HG02981 (cell line): ENCODE results near the gene S100P.

Source experiments
- ATAC-seq: cut with Tn5 transposase; IDR thresholded peaks from one replicate; pipeline ENCODE4 v1.9.1; 2021; ENCODE audit warnings: mild to moderate bottlenecking, moderate library complexity; ENCODE audit not compliant: unreplicated experiment

Gene S100P

DNA sequence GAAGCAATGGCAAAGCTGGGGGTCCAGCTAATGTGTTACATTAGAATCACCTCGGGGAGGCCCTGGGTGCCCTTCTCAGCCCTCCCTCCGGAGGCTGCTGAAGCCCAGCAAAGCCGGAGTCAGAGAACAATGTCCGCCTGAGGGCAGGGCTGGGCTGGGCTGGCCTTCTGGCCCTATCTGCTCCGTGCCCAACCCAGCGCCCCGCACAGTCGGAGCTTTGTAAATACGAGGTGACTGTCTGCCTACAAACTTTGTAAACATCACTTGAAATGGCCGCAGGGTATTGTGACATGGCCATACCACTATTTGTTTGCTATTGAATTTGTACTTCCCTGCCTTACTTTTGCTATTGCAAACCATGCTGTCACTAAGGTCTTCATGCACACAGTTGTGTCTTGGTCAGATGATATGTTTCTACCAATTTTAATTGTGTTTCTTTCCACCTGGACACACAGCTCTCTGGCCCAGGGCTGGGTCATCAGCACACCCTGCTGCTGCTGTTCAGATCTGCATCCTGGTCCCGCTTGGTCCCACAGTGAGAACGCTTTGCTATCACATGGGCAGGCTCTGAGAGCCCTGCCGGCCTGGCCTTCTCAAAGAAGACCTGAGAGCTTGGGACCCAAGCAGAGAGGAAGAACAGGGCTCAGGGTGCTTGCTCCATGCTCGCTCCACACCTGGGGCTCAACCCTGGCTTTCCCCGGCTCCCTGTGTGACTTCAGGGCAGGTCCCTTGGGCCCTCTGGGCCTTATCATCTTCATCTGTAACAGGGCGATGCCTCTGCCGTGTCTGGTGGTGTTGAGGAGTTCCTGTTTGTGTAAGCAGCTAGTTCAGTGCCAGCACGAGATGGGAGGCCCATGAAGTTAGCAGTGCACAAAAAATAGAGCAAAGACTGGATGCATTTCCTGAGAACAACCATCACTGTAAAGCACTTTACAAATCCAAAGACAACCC is 2.3 kb downstream of the S100P start:
- no peak for ATAC-seq

DNA sequence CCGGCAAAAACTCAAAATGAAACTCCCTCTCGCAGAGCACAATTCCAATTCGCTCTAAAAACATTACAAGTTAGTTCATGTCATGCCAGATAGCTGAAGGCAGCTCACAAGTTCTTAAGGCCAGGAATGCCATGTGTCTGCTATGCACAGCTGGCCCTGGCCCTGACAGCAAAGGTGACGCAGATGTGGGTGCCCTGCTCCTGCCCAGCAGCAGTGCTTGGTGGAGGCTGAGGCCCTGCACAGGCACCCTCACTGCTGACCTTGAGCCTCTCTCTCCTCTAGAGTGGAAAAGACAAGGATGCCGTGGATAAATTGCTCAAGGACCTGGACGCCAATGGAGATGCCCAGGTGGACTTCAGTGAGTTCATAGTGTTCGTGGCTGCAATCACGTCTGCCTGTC is 2.9 kb downstream of the S100P start:
- ATAC-seq: no peak

DNA sequence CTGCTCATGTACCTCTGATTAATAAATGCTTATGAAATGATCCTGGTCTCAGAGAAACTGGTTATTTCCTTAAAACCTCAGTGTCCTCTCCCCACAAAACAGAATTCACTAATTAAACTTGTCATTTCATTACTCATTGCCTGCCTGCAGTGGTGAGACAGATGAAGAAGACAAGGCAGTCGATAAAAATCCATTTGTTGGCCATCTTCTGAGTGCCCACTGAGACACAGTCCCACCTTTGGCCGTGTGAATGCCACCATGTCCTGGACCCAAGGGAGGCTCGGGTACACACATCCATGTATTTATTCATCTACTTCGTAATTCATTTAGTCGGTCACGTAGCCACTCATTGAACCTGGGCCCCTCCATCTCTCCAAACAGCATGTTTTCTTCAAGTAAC is 3.5 kb downstream of the S100P start:
- no peak for ATAC-seq

DNA sequence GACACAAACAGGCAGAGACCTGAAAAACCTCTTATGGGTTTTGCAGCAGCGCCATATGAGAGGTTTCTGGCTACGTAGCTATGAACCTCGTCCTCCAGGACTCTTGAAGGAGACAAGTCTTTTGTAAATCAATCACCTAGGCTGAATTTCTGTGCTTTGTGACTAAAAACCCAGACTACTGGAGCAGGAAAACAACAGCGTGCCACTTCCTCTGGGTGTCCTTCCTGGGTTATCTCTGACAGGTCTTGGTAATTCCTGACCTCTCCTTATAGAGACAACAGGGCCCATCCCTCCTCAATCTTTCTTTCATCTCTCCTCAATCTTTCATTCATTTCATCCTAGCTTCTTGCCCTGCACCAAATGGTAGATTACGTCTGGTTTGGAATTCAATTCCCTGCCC is 5.7 kb downstream of the S100P start:
- ATAC-seq: no peak

DNA sequence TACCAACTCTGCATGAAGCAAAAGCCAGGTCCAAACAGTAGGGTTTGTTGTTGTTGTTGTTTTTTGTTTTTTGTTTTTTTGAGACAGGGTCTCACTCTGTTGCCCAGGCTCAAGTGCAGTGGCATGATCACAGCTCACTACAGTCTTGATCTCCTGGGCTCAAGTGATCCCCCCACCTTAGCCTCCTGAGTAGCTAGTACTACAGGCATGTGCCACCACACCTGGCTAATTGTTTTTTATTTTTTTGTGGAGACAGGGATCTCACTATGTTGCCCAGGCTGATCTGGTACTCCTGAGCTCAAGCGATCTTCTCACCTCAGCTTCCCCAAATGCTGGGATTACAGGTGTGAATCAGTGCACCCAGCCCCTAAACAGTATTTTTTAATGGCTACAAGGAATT is 6.2 kb downstream of the S100P start:
- no peak for ATAC-seq

DNA sequence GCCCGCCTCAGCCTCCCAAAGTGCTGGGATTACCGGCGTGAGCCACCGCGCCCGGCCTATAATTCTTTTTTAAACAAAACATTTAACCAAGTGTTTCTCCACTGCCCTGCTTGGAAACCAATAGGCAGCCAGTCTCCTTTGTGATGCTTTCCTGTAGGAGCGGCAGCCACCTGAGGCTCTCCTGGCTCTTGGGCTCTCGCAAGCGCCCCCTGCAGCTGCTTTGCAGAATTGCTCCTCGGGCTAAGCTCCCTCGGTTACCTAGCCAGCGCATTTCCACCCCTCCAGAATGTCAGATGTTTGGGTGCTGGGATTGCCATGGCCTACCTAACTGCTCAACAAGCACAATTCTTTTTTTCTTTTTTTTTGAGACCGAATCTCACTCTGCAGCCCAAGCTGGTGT is 7.7 kb downstream of the S100P start:
- ATAC-seq: no peak

DNA sequence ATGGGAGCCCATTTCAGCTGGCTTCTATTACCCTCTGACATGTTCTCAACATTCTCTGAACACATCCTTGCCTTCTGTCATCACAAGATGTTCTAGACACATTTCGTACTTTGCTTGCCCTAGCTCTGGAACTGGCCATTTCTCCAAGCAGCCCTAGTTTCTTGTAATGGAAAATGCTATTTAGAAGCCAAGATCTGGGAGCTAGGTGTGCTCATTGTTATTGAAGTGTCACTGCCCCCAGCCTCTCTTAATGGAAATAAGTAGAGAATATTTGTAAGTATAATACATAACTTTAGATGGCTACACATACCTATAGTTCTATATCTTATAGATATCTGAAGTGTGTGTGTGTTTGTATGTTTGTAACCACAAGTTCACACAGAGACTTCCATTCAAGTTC is 9.1 kb downstream of the S100P start:
- ATAC-seq: no peak

DNA sequence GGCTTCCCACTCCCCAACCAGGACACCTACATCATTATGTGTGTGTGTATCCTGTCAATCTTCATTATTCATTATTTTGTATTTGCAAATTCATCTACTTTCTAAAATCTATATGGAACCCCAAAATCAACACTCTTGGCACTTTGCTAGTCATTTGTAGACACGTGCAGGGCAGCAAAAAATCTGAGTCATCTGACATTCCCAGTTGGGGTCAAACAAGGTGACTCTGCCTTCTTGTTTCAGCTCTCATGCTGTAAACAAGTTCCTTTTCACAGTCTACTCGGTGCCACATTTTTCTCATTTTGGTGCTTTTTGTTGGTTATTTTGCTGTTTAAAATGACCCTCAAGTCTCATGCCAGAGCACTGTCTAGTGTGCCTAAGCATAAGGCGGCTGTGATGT is 10.1 kb downstream of the S100P start:
- no peak for ATAC-seq

DNA sequence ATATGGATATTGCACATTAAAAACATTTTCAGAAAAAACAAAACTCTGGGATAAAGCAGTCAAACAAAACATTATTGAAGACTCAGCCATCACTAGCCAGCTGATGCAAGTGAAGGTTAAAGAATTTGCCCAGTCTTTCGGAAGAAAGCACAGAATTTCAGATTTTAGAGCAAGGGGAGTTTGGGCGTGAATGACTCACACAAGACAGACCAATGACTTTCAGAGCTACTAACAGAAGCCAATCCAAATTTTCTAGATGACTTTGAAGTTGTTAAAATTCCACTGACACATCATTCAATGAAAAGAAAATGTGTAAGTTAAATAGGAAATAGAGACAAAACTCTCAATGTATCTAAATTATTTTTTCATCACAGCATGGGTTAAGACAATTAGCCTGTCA is 12.0 kb downstream of the S100P start:
- no peak for ATAC-seq

DNA sequence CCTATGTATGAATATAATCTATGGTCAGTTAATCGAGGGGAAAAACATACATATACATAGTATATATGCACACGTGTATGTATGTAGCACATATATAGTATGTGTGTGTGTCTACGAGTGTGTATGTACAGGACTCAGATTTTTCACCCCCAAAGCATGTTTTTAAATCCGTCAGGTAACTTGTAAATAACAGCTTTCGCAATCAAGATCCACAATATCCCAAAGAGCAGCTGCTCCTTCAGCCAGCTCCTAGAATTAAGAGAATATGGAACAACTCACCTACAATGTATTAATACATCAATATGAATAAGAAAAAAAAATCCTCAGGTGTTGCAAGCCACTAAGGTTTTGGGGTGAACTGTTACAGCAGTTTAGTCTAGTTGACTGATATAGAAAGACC is 12.5 kb downstream of the S100P start:
- no peak for ATAC-seq

DNA sequence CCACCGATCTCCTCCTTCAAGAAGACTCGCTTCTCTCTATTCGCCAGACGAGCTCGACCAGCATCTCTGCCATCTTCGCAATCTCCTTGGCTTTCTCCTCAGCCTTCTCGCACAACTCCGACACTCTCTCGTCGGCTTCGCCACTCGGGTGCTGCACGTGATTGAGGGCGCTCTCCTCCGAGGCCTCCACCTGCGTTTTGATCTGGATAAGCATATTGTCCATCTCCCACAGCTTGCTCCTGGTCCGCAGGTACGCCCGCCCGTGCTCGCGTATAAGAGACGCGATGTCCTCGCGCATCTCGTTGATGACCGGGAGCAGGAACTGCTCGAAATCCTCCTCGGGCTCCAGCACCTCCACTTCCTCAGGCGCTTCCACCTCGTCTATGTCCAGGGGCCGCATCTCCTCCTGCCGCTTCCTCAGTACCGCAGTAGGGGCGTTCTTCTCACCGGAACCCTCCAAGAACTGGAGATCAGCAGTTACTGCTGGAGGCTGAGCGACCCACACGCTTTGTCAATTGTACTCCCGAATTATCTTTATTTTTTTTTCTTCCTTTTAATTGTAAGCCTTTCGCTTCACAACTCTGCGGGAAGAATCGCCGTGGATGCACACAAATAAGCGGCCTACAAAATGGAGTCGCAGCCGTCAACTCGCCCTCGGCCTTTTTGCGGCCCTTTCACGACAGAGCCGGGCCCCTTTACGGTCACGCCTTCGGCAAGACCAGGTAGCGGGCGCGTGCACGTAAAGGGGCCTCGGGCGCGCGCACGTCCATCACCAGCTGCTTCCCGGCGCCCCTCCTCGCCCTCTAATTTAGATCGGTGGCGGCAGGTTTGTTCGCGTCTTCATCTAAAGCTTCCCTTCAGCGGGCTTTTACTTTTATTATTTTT is 15.8 kb downstream of the S100P start, which contains the start of gene MRFAP1L1:
Gene MRFAP1L1, minus strand, starts transcription at position 636 of the 885 bp plus-strand sequence. Its CDS starts 236 bp downstream, at position 400.
- ATAC-seq: peak; percentile 67

DNA sequence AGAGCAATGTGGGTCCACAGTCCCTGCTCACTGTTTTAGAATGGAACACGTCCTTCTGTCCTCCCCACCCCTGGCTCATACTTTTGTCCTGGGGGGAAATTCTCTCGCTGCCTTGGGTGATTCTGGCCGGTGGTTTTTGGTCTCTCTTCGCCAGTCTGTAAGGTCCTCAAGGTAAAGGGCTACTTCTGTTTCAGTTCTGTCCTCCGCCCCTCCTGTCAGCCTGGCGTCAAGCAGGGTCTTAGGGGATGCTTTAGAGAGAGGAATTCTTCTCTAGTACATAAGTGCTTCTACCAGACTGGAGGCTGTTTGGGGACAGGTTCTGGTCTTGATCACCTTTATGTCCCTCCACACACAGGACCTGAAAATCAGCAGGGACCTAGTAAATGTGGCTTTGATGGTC is 16.6 kb downstream of the S100P start:
- ATAC-seq: no peak

DNA sequence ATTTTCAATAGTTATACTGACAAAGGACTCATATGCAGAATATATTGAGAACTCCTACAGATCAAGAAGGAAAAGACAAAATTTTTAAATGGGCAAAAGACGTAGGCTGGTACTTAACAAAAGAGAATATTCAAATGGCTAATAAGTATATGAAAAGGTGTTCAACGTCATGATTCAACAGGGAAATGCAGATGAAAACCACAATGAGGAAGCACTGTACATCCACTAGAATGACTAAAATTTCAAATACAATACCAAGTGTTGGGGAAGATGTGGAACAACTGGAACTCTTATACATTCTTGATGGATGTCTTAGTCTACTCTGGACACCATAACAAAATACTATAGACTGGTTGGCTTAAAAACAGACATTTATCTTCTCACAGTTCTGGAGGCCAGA is 17.3 kb downstream of the S100P start:
- ATAC-seq: no peak

DNA sequence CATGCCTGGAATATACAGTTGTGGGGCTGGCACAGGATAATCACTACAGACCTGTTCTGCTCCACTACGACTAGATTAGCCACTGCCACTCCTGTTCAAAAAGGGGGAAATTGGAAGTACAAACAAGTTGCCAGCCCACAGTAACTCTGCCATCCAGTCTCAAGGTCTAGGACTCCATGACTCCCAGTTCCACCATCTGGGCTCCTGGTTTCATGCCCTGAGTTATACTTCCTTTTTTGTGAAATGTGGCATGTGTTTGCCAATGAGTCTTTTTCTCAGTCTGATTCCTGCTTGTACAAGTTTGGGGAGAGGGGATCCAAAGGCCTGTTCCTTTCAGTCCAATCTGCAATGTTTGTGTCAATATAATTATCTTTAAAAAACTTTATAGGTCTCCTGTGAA is 21.3 kb downstream of the S100P start:
- no peak for ATAC-seq

DNA sequence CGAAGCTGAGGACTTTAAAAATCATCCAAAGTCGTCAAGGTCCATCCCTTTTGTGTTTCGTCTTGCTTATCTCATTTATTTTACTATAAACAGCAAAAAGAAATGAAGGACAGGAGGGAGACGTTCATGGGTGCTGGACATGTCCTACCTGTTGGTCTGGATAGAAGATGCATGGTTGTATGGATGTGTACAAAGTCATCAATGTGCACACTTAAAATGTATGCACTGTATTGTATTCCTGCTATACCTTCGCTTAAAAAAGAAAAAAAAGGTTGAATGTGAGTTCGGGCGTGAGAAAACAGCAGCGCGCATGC is 22.0 kb downstream of the S100P start:
- no peak for ATAC-seq

DNA sequence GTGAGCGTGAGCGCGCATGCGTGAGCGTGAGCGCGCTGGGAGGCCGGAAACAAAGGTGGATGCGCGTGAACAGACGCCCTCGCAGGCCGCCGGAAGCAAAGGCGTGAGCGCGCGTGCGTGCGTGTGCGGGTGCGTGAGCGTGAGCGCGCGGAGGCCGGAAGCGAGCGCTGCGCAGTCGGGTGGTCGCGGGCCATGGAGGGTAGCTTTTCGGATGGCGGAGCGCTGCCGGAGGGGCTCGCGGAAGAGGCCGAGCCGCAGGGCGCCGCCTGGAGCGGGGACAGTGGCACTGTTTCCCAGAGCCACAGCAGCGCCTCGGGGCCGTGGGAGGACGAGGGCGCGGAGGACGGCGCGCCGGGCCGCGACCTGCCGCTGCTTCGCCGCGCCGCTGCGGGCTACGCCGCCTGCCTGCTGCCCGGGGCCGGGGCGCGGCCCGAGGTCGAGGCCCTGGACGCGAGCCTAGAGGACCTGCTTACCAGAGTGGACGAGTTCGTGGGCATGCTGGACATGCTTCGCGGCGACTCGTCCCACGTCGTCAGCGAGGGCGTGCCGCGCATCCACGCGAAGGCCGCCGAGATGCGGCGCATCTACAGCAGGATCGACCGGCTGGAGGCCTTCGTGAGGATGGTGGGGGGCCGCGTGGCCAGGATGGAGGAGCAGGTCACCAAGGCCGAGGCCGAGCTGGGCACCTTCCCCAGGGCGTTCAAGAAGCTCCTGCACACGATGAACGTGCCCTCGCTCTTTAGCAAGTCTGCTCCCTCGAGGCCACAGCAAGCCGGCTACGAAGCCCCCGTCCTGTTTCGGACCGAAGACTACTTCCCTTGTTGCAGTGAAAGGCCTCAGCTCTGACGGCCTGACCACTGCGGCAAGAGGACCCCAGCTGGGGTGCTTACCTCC is 22.6 kb downstream of the S100P start, which contains the start of gene BLOC1S4:
Gene BLOC1S4, plus strand, starts transcription at position 157 of the 894 bp plus-strand sequence. Its CDS starts 36 bp downstream, at position 193.
- peak; percentile 79 for ATAC-seq

DNA sequence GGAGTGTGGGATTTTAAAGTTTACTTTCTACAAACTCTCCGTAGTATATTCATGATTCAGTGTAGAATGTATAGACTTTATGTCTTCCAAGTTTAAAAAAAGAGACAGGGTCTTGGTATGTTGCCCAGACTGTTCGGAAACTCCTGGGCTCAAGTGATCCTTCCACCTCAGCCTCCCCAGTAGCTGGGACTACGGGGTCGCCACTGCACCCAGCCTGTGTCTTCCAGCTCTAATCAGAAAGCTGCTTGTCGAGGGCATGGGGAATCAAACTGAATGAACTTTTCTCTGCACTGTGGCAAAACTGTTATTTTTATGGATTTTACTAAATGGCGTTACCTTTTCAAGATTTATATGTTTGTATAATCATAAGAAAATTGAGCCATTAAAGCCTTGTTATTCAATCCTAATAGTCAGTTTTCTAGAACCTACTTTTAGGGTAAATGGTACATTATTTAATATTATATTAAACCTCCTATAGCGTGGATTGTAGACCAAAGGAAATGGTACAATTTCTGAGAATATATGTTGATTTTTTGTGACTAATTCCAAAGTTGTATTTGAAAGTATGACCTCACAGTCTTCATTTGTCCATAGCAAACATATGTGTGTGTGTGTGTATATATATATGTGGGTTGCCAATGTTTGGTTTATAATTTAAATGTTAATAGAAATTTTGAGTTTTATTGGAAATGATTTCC is 23.4 kb downstream of the S100P start:
- no peak for ATAC-seq

DNA sequence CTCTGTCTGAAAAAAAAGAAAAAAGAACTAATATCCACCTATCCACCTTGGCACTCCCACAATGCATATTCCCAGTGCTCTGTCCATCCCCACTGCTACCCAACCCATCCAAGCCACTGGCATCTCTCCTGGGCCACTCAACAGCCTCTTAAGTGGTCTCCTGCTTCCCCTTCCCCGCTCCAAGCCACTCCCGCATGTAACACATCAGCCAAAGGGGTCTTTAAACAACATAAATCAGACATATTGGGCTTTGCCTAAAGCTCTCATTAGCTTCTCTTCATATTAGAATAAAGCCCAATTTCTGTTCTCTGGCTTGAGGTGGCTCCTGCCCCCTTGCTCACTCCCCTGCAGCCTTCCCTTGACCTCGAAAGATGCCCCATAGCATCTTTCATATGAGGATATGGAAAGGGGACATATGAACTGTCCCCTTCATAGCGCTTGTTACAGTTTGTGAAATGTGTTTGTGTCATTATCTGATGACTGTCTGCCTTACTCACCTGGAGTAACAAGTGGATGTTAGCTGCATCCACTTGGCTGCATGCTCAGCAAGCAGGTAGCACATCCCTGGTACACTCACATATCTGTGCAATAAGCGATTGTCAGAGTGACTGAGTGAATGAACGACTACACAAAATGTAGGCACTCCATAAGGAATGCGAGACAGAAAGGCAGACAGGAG is 25.4 kb downstream of the S100P start:
- no peak for ATAC-seq

DNA sequence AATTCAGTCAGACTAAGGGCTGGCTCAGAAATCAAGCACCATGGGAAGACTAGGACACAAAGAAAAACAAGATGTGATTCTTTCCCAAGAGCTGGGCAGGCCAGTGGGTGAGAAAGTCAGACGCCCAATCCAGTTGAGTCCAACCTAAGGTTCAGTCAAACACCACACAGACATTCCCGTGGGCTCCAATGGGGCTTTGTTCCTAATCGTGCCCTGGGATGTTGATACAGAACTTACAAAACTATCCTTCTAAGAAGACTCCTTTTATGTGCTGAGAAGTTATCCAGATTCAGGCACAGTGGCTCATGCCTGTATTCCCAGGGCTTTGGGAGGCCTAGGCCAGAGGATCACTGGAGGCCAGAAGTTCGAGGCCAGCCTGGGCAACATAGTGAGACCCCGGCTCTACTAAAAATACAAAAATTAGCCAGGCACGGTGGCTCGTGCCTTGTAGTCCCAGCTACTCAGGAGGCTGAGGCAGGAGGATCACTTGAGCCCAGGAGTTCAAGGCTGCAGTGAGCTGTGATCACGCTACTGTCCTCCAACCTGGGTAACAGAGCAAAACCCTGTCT is 26.0 kb downstream of the S100P start:
- ATAC-seq: no peak
